Measurements from ENCODE around the gene TYMS. TPM values are rescaled to one million over a fixed set of nuclear protein-coding genes. Genes with fewer than 3 reads are reported as not detected.
A peak's percentile ranks its signal among the peaks of the same experiment; 100 is the strongest.

TYMS gene
- total and polyA plus RNA-seq, 2 donors from 2014 or later = 6.0 to 10.2 TPM

GRCh38 chr18:658947-659533 lies 1.6 kb downstream of the TYMS start:
- intact Hi-C loops (cut with DNase I) = no loop called here
- Histone ChIP-seq H3K4me1 (ENCODE audit: control insufficient read depth in 2 of 3, insufficient read depth in 2 of 3, low read depth in 1 of 3, low read length in 3 of 3) (peaks cover 0 to 3% (median 0%) of the 10 kb centered on the region in 3 donors), H3K27me3 (ENCODE audit: control insufficient read depth, insufficient read depth, low read length) (no peaks in the 10 kb centered on the region), H3K9ac (ENCODE audit: low read length in 3 of 3) (no peak overlapping the region), H3K36me3 (ENCODE audit: control insufficient read depth in 2 of 3, insufficient read depth in 3 of 3, low read length in 3 of 3) (no peaks in the 10 kb centered on the region), H3K27ac (ENCODE audit: low read depth in 2 of 2, low read length in 2 of 2) (no peak overlapping the region), H3K4me3 (ENCODE audit: low read length in 3 of 3) (peak overlapping the region in 1 of 3 donors; percentile 69), H3K9me3 (ENCODE audit: control insufficient read depth in 2 of 3, insufficient read depth in 1 of 3, low read length in 3 of 3) (peaks cover 0 to 4% (median 0%) of the 10 kb centered on the region in 3 donors)
- TF ChIP-seq CTCF (IDR thresholded peaks at IDR 0.05; ENCODE audit: borderline replicate concordance, extremely low read depth, insufficient read depth) = no peak
- peak in 1 of 5 donors; percentile 10 for DNase-seq
- no peak for FAIRE-seq

GRCh38 chr18:659597-659996 lies 2.1 kb downstream of the TYMS start:
- peaks cover 0 to 4% (median 0%) of the 10 kb centered on the region in 3 donors for H3K9me3 ChIP-seq (ENCODE audit: control insufficient read depth in 2 of 3, insufficient read depth in 1 of 3, low read length in 3 of 3)
- peaks cover 0 to 3% (median 0%) of the 10 kb centered on the region in 3 donors for H3K4me1 ChIP-seq (ENCODE audit: control insufficient read depth in 2 of 3, insufficient read depth in 2 of 3, low read depth in 1 of 3, low read length in 3 of 3)
- FAIRE-seq = no peak
- H3K9ac ChIP-seq (ENCODE audit: low read length in 3 of 3) = no peak overlapping the region
- H3K27me3 ChIP-seq (ENCODE audit: control insufficient read depth, insufficient read depth, low read length) = no peaks in the 10 kb centered on the region
- no peaks in the 10 kb centered on the region for H3K36me3 ChIP-seq (ENCODE audit: control insufficient read depth in 2 of 3, insufficient read depth in 3 of 3, low read length in 3 of 3)
- intact Hi-C loops (cut with DNase I) = no loop called here
- no peak for TF ChIP-seq CTCF (IDR thresholded peaks at IDR 0.05; ENCODE audit: borderline replicate concordance, extremely low read depth, insufficient read depth)
- H3K27ac ChIP-seq (ENCODE audit: low read depth in 2 of 2, low read length in 2 of 2) = no peak overlapping the region
- DNase-seq = no peak
- H3K4me3 ChIP-seq (ENCODE audit: low read length in 3 of 3) = no peak overlapping the region

- H3K27me3 ChIP-seq (ENCODE audit: control insufficient read depth, insufficient read depth, low read length) = no peaks in the 10 kb centered on the region
- intact Hi-C loops (cut with DNase I) = no loop called here
- no peak overlapping the region for H3K27ac ChIP-seq (ENCODE audit: low read depth in 2 of 2, low read length in 2 of 2)
- H3K4me1 ChIP-seq (ENCODE audit: control insufficient read depth in 2 of 3, insufficient read depth in 2 of 3, low read depth in 1 of 3, low read length in 3 of 3) = peaks cover 0 to 3% (median 0%) of the 10 kb centered on the region in 3 donors
- peaks cover 0 to 4% (median 0%) of the 10 kb centered on the region in 3 donors for H3K9me3 ChIP-seq (ENCODE audit: control insufficient read depth in 2 of 3, insufficient read depth in 1 of 3, low read length in 3 of 3)
- H3K9ac ChIP-seq (ENCODE audit: low read length in 3 of 3) = no peak overlapping the region
- DNase-seq = no peak
- FAIRE-seq = no peak
- H3K36me3 ChIP-seq (ENCODE audit: control insufficient read depth in 2 of 3, insufficient read depth in 3 of 3, low read length in 3 of 3) = peaks cover 0 to 3% (median 0%) of the 10 kb centered on the region in 3 donors
- TF ChIP-seq CTCF (IDR thresholded peaks at IDR 0.05; ENCODE audit: borderline replicate concordance, extremely low read depth, insufficient read depth) = no peak
- H3K4me3 ChIP-seq (ENCODE audit: low read length in 3 of 3) = no peak overlapping the region
Measured at GRCh38 chr18:662197-662596, 4.7 kb downstream of the TYMS start.

All from kidney (tissue), 14 donors.